GM21528 (cell line): ENCODE results near the gene MLXIP.

Experiments used
- ATAC-seq: cut with Tn5 transposase; IDR thresholded peaks from one replicate; pipeline ENCODE4 v1.9.1; 2021; ENCODE audit warnings: mild to moderate bottlenecking, moderate library complexity; ENCODE audit not compliant: unreplicated experiment, low FRiP score

Gene MLXIP

GRCh38 chr12:122076743-122077495 lies 1.6 kb upstream of the MLXIP start:
- no peak for ATAC-seq

DNA sequence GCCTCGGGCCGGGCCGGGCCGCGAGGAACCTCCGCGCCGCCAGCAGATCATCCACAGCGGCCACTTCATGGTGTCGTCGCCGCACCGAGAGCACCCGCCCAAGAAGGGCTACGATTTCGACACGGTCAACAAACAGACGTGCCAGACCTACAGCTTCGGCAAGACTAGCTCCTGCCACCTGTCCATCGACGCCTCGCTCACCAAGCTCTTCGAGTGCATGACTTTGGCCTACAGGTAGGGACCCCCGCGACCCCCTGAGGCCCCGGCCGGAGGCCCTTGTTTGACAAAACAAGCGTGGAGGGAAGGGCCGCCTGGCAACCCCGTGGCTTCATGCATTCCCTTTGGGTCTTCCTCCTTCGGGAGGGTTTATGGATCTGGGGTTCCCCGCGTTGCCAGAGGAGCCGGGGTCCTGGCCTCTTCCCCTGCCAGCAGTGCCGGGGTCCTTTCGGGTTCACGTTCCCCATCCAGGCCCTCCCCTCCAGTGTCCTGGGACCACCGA lies 526 bp downstream of the MLXIP start:
- no peak for ATAC-seq

DNA sequence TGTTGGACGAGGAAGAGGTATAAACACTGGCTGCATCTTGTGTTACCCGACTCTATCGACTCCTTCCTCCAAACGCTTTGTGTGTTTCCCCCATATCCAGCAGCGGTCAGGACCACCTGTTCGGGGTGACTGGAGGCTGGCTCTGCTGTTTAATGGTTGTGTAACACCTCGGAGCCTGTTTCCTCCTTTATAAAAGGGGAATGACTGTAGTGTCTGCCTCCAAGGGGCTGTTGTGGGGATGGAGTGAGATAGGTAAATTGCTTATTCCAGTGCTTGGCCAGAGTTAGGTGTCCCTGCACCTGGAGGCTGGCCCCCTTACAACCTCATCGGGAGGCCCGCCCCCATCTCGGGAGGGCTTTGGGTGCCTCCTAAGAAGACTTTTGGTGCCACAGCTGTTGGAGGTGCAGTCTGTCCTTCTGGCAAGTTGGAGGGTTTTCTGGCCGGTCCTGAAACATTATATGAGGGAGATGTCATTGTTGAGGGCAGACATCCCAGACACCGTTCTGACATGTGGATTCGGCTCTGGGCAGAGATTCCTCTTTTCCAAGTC lies 1.1 kb downstream of the MLXIP start:
- ATAC-seq: no peak

DNA sequence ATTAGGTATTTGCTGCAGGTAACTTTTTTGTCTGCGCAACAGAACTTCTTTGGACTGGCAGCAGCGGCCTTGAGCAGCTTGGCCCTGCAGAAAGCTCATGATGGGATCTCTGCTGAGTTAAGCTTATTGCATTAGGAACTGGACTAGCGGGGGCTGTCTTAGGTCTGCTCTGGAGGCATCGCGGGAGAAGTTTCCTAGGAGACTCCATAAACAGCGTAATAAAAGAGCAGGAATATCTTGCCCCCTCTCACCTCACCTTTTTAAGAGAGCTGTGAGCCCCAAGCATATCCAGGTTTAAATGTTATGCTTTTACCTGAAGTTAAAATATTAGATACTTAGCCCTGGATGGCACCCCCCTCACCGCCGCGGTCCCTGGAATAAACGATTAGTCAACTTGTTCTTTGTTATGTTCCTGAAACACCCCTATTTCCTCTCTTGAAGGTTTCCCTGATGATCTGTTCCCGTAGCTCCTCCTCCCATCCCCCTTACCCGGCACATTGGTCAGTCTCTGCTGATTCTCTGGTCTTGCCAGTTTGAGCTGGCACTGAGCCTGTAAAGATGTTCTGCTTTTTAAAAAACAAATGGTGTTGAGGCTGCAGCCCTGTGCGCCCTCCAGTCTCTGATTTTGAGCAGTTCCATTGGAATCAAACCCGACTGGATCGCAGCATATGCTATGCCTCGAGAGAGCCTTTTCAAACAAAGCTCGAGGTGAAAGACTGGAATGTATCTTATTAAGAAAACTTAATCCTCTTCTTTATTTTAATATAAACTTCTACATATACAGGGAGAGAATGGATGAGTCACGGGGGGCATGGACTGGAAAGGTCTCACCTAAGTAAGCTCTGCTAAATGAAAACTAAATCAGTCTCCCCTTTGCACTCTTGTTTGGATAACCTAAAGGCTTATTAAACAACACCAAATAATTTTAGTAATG lies 1.9 kb downstream of the MLXIP start:
- ATAC-seq: no peak

DNA sequence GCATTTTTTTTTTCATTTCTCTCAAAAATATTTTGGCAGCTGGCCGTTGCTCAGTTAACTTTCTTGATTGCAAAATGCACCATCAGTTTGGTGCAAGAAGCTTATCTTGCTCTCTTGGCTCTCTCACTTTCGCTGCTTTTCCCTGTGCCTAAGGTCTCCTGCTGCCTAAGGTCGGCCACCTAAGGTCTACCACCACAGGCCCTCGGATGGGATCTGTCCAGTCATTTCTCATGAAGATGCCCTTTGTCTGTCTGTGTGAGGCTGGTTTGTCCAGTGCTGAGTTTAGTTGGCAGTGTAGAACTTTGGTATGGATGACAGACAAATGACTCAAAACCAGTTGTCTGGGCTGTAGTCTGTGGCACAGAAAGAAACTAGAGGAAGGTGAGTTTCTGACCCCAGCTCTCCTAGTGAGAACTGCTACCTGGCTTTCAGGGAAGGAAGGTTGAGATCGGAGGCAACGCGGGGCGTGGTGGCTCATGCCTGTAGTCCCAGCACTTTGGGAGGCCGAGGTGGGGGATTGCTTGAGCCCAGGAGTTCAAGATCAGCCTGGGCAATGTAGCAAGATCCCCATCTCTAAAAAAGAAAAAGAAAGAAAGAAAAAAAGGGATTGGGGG lies 2.6 kb downstream of the MLXIP start:
- ATAC-seq: no peak

- ATAC-seq: no peak
Measured at GRCh38 chr12:122081697-122082221, 3.2 kb downstream of the MLXIP start.

DNA sequence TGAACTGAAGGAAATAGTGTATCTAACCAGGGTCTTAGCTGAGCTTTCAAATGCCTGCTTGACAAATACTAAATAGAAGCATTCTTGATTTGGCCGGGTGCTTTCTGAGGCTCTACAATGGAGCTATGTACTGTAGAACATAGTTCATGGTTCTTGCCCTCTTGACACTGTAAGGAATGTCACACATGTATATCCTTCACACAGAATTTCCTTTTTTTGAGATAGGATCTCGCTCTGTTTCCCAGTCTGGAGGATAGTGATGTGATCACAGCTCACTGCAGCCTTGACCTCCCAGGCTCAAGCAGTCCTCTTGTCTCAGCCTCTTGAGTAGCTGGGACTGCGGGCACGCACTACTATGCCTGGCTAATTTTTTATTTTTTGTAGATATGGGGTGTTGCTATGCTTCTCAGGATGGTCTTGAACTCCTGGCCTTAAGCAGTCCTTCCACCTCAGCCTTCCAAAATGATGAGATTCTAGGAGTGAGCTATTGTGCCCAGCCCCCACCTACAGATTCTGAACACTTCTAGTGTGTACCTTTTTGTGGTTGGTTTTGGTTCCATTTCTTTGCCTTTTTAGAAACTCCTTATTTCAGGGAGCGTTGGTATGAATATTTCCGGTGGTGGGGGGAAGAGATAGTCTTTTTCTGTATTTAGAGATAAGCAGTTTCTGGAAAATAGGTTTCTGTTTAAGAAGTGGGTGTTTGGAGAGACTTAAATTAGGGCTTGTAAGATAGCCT lies 4.2 kb downstream of the MLXIP start:
- no peak for ATAC-seq

GRCh38 chr12:122084857-122085405 lies 6.4 kb downstream of the MLXIP start:
- no peak for ATAC-seq

DNA sequence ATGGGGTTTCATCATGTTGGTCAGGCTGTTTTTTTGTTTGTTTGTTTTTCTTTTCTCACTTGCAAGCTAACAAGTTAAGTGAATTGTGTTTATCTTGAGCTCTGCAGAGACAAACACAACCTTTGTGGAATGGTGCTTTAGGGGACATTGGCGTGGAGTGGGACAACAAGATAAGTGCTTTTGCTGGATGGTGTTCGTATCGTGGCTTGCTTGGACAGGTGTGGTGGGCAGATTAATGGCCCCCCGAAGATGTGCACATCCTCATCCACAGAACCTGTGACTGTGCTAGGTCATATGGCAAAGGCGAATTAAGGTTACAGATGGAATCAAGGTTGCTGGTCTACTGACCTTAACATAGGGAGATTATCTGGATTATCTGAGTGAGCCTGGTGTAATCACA lies 7.0 kb downstream of the MLXIP start:
- ATAC-seq: no peak

GRCh38 chr12:122086116-122086515 lies 7.6 kb downstream of the MLXIP start:
- no peak for ATAC-seq

GRCh38 chr12:122086641-122087285 lies 8.2 kb downstream of the MLXIP start:
- ATAC-seq: no peak

- no peak for ATAC-seq
Measured at GRCh38 chr12:122087431-122088178, 9.0 kb downstream of the MLXIP start.

GRCh38 chr12:122088179-122088810 lies 9.7 kb downstream of the MLXIP start:
- no peak for ATAC-seq

DNA sequence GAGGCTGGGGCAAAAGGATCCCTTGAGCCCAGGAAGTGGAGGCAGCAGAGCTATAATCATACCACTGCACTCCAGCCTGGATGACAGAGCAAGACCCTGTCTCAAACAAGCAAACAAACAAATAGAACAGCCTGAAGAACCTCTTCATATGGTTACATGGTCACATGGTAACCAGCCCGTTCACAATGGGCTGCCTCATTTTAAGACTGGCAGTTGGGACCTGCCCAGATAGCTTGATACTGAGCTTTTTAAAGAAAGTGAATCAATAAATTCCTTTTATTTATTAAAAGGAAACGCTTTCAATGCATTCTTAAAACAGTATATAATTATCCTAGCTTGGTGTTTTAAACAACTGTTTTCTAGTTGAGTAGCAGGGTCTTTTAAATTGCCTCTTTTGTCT lies 10.5 kb downstream of the MLXIP start:
- no peak for ATAC-seq

GRCh38 chr12:122090759-122091515 lies 12.4 kb downstream of the MLXIP start:
- ATAC-seq: no peak

DNA sequence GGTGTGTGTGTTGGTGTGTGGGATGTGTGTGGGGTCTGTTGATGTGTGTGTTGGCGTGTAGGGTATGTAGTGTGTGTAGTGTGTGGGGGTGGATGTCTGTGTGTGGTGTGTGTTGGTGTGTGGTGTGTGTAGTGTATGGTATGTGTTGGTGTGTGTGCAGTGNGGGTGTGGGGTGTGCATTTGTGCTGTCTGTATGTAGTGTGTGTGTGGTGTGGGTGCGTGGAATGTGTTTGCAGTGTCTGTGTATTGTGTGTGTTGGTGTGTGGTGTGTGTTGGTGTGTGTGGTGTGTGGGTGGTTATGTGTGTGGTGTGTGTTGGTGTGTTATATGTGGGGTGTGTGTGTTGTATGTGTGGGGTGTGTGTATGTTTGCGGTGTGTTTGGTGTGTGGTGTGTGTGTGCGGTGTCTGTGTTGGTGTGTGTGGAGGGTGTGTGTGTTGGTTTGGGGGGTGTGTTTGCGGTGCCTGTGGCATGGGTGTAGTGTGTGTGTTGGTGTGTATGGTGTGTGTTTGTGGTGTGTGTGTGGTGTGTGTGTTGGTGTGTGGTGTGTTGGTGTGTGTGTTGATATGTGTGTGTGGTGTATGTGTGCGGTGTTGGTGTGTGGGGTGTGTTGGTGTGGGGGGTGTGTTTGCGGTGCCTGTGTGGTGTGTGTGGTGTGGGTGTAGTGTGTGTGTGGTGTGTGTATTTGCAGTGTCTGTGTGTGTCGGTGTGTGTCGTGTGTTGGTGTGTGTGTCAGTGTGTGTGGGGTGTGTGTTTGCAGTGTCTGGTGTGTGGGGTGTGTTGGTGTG lies 14.7 kb downstream of the MLXIP start:
- ATAC-seq: no peak
